Iris pigment epithelial cell (primary cell): ENCODE data around the gene ATP5MC2.
"Not testable (repeated sequence)": the region's sequence is repeated elsewhere in the genome, so short reads cannot be mapped to it uniquely, and the experiment has no call there.

ENCODE experiments used
- DNase-seq: peaks from one replicate; pipeline ENCODE4 v3.0.0-alpha.2; 2011; ENCODE audit warnings: low read depth

Gene ATP5MC2

DNA sequence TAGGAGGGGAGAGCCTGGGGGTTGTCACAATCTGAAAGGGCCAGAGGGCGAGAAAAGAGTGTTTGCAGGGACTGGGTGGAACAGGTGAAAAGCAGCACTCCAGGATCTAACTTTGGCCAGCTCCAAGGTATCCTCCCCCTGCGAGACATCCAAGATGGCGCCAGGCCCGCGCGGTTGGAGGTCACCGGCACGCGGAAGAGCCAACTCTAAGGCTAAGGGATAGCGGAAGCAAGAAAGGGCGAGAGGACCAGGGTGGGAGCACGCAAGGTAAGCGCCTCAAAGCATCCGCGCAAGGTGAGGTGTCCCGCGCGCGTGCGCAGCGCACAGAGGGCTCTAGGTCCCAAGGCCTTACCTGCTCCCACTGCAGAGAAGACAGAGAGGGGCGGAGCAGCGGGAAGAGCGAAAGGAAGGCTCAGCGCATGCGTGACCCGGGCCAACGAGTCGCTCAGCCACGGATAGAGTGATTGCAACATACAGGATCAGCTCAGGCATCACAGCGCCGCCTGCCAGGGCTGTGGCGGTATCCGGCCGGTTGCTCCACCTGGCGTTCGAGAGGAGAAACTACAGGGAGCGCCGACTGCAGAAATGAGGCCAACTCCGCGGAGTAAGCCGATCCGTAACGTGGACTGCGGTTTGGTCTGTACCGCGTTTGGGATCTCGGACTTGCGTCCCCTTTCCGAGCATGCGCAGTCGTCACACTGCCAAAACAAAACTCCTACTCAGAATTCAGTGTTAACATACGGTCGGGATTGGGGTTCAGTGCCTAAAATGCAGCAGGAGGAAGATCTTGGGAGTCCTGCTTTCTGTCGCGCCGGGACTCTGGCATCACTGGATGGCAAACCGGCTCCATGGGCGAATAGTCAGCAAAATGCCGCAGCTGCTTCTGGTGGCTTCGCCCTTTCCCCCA, at the start of gene ATP5MC2:
Gene ATP5MC2, minus strand, starts transcription at position 383 of the 907 bp plus-strand sequence. CDS start 3,469 bp downstream, outside the sequence.
- peak; percentile 98 for DNase-seq

DNA sequence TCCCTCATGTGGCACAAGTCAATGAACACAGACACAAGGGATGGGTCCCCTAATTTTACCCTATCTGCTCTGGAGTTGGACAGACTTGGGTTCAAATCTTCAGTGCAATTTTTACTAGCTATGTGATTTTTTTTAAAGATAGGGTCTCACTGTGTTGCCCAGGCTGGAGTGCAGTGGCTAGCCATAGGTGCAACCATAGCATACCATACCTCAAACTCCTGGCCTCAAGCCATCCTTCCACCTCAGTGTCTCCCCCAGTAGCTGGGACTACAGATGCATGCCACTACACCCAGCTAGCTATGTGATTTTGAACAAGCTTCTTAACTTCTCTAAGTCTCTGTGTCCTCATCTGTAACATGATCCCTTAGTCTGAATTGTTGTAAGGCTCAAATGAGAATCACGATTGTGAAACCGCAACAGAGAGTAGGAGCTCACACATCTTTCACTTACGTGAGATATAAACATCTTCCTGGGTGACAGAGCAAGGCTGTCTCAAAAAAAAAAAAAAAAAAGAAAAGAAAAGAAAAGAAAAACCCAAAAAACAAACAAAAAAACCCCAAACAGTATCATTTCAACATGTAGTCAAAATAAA, 46.7 kb upstream of the ATP5MC2 start:
- DNase-seq: peak; percentile 95

DNA sequence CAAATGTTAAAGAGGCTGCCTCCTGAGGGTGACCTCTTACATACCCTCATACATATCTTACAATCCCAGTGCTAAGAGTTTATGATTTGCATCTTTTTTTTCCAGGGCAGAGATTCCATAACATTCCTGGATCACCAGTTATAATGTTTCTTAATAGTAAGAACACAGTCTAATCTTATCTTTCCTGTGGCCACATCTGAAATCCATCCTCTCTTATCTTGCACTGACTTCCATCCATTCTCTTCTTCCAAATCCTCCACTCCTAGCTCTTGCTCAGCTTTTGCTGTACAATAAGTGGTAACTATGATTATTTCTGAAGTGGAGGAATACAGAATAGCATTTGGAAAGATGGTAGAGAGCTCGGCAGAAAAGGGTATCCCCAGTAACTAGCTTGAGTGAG, 45.1 kb upstream of the ATP5MC2 start:
- no peak for DNase-seq

DNA sequence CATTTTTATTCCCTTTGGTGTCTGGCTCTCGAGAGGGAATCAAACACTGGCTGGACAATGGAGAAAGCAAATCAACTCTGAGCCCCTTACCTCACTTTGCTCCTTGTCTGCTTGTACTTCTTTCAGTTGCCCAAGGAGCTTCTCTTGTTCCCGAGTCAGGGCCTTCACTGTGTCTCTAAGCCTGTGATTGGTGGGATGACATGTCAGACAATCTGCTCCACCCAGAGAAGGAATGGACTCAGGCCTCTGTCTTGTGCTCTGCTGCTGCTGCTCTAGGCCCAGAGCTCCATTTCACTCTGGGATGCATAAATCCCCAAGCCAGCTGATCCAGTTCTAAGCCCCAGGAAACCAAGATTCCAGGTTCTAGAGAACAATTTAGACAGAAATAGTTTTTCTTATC, 43.8 kb upstream of the ATP5MC2 start:
- no peak for DNase-seq

DNA sequence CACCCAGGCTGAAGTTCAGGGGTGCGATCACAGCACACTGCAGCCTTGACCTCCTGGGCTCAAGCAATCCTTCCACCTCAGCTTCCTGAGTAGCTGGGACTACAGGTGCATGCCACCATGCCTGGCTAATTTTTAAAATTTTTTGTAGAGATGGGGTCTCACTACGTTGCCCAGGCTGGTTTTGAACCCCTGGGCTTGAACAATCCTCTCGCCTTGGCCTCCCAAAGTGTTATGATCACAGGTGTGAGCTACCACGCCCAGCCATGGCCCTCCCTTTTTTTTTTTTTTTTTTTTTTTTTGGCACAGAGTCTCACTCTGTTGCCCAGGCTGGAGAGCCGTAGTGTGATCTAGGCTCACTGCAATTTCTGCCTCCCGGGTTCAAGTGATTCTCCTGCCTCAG, 42.7 kb upstream of the ATP5MC2 start:
- DNase-seq: not testable (repeated sequence)

DNA sequence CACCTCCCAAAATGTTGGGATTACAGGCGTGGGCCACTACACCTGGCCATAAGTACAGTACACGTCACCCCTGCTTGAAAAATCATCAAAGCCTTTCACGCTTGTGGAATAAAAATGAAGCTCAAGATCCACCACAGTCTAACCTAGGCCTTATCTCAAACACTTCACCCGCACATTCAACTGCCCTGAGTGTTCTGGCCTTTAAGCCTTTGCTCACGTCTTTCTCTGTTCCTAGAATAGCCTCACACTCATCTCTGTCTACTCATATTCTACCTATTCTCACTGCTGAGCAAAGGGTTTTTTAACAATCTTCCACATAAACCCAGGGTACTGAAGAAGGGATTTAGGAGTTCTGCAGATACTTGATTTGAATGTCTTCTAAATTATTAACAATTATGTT, 41.4 kb upstream of the ATP5MC2 start:
- no peak for DNase-seq

DNA sequence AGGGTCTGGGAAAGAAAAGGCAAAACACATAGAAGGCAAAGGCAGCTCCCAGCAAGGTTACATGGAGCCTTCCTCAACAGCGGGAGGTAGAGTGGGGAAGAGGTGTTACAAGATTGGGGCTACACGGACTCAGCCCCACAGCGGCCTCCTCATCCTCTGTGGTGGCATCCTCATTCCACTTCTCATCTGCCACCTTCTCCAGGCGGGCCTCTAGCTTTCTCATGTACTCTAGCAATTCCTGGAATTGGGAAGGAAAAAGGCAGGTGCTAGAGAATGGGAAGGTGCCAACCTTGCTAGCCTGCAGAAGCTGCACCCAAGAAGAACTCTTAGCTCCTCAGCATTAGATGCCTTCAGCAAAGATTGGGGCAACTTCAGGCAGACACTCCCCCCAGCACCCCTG, 38.1 kb upstream of the ATP5MC2 start:
- DNase-seq: no peak

DNA sequence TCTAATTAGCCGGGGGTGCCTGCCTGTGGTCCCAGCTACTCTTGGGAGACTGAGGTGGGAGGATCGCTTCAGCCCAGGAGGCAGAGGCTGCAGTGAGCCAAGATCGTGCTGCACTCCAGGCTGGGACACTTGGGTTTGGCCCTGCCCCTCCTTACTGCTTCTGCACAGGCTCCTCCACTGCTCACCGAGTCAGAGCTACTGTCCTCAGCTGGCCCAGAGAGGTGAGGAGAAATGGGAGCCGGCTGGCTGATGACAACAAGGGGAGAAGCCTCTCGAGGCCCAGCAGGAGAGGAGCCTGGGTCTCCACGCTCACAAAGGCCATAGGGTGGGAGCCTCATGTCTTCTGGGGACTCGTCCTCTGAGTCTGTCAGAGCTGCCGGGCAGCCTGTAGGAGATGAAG, 37.6 kb upstream of the ATP5MC2 start:
- no peak for DNase-seq

DNA sequence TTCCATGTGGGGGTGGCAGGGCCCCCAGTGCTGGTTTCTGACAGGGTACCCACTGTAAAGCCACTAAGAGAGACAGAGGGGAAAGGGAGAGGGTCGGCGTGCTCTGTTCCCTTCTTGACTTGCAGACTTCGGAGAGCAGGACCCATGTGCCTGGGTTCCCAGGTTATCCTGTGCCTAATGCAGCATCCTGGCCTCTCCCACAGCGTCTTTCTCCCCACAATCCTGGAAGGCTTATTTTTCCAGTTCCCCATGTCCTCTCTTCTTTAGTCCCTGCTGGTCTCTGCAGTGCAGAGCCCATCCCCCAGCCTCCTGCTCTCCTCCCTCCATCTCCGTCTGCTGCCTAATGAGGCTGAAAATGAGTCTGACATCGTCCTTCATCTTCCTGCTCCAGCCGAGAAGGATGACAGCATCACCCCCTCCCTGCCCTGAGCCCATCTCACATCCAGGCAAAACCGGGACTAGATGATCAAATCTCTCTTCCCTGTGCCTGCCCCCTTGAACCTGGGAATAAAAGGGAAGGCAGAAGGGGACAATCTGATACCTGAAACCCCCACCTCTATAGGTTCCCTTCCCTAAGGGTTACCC, 36.3 kb upstream of the ATP5MC2 start:
- DNase-seq: no peak

DNA sequence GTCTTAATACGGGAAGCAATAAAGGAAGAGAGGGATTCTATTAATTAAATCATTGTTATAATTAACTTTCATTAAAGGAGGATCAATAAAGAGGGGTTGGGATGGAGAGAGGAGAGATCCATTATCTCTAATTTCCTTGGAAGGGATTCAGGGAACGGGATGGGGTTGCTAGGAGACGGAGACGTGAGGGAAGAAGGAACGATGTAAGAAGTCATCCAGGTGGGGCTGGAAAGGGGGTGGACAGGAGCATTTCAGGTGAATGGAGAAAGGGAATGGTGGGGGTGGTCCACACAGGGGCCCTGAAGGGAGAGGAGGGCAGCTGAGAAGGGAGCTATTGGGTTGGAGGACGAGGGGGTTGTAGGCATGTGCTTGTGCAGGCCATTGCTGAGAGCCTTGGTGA, 34.2 kb upstream of the ATP5MC2 start:
- no peak for DNase-seq

DNA sequence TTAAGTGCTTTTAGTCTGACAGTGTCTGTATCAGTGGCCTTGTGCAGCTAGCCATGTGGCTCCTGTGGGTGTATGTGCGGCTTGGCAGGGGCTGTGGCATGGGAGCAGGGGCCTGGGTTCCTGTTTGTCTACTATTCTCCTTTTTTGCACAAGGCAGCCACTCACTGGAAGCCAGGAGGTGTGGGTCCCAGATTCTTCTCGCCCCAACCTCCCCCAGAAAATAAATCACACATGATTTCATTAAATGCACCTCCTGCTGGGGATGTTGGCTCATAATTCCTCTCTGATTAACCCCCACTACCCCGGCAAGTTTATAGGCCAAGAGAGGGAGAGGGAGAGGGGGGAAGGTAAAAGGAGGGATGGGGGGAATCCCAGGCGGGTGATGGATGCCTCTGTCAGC, 33.8 kb upstream of the ATP5MC2 start:
- no peak for DNase-seq

DNA sequence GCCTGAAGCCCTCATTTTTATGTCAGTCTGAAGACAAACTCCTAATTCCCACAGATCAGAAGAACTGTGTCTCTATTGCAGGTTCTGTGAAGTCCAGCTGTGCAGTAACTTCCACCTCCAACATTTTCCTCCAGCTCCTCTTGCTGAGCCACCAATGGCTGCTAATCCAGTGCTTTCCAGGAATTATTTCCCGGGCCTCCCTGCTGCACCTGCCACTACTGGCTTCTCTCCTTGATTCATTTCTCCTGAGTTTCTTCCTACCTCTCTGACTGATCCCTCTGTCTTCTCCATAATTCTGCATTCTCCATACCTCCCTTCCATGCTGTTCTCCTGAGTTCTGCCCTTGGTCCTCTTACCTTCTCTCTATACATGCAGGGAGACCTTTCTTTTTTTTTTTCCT, 30.2 kb upstream of the ATP5MC2 start:
- DNase-seq: no peak

DNA sequence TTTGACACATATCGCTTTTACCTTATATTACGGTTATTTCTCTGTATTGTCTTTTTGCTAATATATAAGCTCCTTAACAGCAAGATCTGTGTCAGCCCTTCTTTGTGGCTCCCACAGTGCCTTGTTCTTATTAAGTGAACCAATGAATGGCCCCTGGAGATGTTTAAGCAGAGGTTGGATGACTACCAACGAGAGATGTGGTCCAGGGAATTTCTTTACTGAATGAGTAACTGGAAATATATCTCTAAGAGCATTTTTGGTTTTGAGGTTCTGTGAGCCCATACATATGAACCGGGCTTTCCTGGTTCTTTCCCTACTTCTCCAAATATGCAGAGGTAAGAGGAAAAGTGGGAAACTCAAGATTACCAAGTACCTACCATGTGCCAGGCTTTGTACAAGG, 27.9 kb upstream of the ATP5MC2 start:
- peak; percentile 28 for DNase-seq

DNA sequence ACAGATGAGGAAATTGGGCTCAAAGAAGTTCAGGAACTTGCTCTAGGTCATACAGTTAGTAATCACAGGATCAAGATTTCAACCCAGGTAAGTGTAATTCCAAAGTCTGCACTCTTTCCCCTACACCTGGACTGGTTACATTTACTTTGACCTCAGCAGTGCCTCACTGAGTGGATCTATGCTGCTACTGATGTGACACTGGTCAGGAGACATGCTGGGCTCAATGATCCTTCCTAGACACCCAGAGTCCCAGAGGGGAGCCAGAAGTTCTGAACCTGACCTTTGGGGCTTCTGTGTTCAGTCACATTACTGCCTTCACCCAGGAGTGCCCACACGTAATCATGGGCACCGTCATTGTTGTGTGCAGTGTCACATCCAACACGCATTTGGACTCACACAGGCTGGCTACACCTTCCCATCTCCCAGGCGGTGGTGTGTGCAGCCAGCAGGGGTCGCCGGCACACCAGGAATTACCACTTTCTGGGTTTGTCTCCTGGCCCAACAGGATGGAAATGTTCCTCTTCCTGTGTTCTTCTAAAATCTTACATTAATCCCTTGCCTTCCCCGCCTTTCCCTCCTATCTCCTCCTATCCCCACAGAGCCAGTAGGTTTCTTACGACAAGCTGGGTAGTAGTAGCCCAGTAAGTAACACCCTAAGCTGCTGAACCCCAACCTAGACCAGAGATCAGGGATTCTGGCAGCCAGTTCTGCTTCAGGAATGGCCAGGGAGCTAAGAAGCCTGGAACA, 25.8 kb upstream of the ATP5MC2 start:
- peak; percentile 64 for DNase-seq

DNA sequence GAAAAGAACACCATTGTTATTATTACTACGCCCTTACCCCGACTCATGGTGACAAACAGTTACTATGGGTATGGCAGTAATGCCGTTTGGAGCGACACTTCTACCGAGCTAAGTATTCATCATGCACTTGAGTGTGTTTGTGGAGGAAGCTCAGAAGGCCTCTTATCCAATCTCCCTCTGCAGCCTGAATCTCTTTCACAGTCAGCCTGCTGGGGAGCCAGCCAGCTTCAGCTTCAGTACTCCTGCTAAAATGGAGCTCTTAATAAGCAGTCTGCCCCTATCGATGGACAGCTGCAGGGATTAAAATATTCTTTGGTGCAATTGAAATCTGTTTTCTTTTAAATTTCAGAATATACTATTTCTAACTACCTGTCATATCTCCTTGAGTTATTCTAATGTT, 24.7 kb upstream of the ATP5MC2 start:
- DNase-seq: no peak

DNA sequence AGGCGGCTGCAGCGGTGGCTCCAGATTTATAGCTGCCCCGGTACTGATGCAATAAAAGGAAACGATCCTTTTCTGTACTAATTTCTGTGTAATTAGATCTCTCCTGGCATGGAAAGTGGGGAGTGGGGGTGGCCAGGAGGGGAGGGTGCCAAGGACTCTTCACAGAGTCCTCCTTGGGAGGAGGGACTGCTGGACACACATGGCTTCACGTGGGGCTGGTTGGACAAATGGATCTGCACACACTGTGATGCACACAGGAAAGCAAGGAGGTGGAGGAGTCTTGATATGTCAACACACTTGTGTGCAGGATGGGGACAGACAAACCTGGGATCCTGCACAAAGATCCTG, 23.8 kb upstream of the ATP5MC2 start:
- no peak for DNase-seq

DNA sequence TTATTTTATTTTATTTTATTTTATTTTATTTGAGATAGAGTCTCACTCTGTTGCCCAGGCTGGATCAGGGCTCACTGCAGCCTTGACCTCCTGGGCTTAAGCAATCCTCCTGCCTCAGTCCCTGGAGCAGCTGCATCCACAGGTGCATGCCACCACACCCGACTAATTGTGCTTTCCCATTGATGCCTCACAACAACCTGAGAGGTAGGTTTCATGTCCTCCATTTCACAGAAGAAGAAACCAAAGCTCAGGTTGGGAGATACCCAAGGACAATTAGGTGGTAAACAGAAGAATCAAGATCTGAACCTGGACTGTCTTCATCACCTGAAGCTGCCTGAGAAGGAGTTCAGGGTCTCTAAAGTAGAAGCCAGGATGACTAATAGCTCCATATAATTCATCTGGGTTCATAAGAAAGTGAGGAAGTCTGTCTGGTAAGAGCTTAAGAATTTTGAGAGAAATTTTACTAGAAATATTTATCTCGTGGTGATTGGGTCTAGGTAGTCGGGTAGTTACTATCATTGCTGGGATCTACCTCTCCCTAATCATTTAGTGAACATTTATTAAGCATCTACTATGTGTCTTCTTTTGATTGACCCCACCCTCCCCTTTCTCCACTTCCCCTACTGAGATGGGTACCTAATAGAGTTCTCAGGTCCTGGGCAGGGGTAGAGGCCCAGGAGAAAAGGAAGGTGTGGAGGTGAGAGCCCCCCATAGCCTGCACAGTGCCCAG, 23.2 kb upstream of the ATP5MC2 start:
- no peak for DNase-seq

DNA sequence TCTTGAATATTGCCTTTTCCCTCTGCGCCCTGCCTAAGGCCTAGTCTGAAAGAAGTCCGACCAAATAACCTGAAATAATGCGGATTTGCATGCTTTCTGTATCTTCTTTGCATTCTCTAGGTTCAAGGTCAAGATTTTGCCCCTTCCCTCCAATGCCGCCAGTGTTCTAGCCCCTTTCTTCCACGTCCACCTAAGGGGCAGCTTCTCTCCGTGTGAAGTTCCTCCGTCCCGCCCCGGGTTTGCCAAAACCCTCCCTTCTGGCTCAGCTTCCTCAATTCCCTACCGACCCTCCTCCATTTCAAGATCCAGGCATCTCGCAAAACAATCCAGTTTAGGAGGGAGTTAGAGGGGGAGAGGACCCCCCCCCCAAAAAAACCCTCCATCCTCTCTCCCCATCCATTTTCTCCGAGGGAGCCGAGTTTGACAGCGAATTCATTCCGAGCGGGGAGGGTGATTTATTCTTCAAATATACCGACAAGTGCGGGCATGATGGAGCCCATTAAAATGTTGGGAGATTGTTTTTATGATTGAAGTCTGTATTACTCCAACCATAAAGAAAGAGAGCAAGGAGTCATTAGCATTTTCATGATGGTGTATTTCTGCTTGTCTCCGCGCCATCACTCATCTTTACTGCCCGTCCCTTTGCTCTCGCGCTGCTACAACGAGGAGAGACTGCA, 20.9 kb upstream of the ATP5MC2 start:
- no peak for DNase-seq

DNA sequence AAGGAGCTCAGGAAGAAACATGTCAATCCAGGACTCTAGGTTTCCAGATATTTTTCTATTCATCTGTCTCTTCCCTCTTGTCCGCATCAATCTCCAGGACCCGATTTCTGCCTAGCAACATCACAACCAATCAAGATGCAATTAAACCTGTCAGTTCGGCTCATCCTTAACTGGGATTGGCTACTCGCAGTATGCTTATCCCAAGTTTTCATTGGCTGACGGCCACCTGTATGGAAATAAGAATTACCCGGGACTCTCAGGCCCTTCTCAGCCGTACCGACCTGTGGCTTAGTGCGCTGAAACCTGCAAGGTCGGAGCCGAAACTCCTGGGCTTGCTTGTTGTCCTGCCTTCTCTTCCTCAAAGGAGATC, 20.4 kb upstream of the ATP5MC2 start:
- DNase-seq: peak; percentile 93

DNA sequence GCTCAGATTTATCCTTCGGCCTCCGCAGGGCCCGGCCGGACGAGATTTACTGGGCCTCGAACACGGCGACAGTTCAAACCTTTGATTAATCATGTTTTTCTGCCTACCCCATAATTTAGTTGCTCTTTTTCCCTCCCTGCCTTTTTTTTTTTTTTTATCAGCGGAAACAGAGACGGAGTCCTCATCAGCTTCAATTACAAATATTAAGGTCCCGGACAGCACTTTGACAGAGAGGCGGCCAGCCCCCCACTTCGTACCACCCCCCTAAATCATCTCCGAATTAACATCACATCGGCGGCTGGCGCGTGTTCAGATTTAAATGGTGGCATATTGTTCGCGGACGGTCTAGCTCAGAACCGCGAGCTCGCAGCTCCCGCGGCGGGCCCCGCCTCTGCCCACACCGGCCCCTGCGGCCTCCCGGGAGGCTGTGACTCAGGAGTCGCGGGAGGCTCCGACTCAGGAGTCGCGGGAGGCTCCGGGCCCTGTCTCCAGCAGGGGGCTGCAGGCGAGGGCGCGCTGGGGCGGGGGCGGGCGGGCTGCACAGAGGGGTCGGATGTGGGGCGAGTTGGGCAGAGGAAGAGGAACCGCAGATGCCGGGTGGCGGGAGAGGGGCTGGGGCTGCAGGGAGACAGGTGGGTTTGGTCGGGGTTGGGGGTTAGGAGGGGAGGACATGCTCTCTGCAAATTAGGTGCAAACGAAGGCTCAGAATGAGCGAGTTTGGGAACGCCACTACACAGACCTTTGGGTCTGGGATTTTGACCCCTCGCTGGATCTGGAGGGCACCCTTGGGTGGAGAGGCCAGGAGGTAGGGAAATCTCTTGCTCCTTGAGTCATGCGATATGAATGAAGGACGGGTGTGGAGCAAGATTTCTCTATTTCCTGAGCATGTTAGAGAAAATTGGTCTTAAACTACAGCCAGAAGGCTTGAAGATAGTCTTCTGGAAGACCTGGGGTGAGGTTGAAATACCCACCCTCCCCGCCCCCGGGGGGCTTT, 19.6 kb upstream of the ATP5MC2 start:
- DNase-seq: peak; percentile 82
